Astrocyte (in vitro differentiated cells and primary cell): ENCODE results near the gene BTBD8.

Experiments
- EZH2 ChIP-seq: IDR thresholded peaks from 2 replicates; pipeline ENCODE4 v1.6.1; 2012; ENCODE audit warnings: mild to moderate bottlenecking, low read length, inconsistent platforms; ENCODE audit not compliant: insufficient read depth
- TF ChIP-seq, protein P1 (sequence below): IDR thresholded peaks from 2 replicates; pipeline ENCODE4 v1.5.1; 2011; ENCODE audit warnings: low read depth, mild to moderate bottlenecking, inconsistent platforms, low read length, moderate library complexity; ENCODE audit not compliant: insufficient read depth

GRCh38 chr1:92045766-92046495 is 34.2 kb upstream of the BTBD8 start:
- TF ChIP-seq, protein P1, sequence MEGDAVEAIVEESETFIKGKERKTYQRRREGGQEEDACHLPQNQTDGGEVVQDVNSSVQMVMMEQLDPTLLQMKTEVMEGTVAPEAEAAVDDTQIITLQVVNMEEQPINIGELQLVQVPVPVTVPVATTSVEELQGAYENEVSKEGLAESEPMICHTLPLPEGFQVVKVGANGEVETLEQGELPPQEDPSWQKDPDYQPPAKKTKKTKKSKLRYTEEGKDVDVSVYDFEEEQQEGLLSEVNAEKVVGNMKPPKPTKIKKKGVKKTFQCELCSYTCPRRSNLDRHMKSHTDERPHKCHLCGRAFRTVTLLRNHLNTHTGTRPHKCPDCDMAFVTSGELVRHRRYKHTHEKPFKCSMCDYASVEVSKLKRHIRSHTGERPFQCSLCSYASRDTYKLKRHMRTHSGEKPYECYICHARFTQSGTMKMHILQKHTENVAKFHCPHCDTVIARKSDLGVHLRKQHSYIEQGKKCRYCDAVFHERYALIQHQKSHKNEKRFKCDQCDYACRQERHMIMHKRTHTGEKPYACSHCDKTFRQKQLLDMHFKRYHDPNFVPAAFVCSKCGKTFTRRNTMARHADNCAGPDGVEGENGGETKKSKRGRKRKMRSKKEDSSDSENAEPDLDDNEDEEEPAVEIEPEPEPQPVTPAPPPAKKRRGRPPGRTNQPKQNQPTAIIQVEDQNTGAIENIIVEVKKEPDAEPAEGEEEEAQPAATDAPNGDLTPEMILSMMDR: no peak
- no peak for TF ChIP-seq EZH2
